GM18873 (cell line): ENCODE measurements around the gene PRR36.
"Not testable (repeated sequence)": the region's sequence is repeated elsewhere in the genome, so short reads cannot be mapped to it uniquely, and the experiment has no call there.

Experiments used
- ATAC-seq: cut with Tn5 transposase; IDR thresholded peaks from one replicate; pipeline ENCODE4 v1.9.1; 2021; ENCODE audit warnings: mild to moderate bottlenecking, moderate library complexity, moderate number of reproducible peaks; ENCODE audit not compliant: unreplicated experiment, low FRiP score

The PRR36 gene

DNA sequence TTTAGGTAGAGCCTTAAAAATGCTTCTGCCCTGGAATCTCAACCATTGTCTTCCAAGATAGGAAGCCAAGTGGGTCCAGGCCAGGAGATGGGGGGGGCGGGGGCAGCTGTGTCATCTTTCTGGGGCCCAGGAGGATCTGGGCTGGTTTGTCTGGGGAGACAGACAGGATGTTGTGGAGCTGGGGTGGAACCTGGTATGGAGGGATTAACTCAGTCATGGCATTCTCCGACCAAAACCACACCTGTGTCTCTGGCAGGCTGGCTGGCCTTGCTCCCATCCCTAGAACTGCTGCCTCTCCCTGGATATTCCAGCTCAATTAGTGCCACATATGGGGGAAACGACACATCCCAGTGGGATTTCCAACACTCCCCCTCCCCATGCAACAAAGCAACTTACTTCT is 26.7 kb upstream of the PRR36 start:
- no peak for ATAC-seq

DNA sequence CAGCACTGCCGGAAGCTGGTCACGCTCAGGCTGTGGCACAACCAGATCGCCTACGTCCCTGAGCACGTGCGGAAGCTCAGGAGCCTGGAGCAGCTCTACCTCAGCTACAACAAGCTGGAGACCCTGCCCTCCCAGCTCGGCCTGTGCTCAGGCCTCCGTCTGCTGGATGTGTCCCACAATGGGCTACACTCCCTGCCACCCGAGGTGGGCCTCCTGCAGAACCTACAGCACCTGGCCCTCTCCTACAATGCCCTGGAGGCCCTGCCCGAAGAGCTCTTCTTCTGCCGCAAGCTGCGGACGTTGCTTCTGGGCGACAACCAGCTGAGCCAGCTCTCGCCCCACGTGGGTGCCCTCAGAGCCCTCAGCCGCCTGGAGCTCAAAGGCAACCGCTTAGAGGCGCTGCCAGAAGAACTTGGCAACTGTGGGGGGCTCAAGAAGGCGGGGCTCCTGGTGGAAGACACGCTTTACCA is 26.2 kb upstream of the PRR36 start:
- ATAC-seq = no peak

DNA sequence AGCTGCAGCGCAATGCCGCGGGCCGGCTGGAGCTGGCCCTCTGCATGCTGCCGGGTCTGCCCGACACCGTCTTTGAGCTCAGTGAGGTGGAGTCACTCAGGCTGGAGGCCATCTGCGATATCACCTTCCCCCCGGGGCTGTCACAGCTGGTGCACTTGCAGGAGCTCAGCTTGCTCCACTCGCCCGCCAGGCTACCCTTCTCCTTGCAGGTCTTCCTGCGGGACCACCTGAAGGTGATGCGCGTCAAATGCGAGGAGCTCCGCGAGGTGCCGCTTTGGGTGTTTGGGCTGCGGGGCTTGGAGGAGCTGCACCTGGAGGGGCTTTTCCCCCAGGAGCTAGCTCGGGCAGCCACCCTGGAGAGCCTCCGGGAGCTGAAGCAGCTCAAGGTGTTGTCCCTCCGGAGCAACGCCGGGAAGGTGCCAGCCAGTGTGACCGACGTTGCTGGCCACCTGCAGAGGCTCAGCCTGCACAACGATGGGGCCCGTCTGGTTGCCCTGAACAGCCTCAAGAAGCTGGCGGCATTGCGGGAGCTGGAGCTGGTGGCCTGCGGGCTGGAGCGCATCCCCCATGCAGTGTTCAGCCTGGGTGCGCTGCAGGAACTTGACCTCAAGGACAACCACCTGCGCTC is 25.7 kb upstream of the PRR36 start:
- ATAC-seq = no peak

DNA sequence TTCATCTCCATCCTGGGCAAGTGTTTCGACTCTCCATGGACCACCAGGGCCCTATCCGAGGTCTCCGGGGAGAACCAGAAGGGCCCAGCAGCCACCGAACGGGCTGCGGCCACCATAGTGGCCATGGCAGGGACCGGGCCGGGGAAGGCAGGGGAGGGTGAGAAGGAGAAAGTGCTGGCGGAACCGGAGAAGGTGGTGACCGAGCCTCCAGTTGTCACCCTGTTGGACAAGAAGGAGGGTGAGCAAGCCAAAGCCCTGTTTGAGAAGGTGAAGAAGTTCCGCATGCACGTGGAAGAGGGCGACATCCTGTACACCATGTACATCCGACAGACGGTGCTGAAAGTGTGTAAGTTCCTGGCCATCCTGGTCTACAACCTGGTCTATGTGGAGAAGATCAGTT is 24.8 kb upstream of the PRR36 start:
- ATAC-seq = no peak

DNA sequence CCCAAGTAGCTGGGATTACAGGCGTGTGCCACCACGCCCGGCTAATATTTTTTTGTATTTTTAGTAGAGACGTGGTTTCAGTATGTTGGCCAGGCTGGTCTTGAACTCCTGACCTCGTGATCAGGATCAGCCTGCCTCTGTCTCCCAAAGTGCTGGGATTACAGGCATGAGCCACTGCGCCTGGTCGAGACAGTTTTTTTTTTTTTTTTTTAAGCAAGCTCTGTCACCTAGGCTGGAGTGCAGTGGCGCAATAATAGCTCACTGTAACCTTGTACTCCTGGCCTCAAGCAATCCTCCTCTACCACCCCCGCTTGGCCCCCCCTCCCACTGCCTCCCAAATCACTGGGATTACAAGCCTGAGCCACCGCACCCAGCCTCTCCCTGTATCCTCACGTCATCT is 23.1 kb upstream of the PRR36 start:
- ATAC-seq = no peak

DNA sequence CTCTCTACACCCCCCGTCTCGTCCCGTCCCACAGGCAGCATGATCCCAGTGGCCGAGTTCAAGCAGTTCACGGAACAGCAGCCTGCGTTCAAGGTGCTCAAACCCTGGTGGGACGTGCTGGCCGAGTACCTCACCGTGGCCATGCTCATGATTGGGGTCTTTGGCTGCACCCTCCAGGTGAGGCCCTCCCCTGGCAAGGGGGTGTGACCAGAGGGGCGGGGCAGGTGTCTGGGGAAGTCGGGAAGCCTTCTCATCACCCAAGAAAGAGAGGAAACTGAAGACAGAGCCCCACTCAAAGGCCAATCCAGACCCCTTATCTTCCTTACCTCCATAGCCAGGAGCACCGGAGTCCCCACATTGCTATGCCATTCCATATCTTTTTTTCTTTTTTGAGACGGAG is 21.4 kb upstream of the PRR36 start:
- ATAC-seq = no peak

DNA sequence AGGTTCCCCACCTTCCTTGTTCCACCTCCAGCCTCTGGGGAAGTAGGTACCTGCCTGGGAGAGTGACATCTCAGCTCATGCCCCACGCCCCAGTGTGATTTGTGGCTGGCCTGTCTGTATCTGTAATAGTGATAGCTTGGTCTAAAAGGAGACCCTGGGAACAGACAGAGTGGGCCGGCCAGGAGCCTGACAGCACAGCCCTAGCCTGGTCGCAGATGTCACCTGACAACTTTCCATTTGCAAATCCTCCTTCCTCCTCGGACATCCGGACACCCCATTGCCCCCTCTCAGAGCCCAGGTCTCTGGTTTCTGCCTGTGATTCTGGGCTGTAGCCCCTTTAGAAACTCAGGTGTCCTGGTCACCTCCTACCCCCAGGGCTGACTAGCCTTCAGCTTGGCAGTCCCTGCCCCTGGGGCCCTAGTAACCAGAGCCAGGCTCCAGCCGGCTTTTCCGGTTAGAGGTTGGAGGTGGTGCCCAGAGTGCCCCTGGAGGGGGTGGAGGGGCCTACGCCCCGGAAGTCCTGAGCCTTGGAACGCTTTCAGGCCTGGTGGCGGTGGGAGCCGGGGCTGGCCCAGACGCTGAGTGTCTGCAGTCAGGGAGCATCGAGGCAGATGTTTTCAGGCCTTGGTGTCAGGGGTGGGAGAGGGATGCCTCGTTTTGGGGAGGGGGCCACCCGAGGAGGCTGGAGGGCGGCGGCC is 20.6 kb upstream of the PRR36 start:
- ATAC-seq = no peak

DNA sequence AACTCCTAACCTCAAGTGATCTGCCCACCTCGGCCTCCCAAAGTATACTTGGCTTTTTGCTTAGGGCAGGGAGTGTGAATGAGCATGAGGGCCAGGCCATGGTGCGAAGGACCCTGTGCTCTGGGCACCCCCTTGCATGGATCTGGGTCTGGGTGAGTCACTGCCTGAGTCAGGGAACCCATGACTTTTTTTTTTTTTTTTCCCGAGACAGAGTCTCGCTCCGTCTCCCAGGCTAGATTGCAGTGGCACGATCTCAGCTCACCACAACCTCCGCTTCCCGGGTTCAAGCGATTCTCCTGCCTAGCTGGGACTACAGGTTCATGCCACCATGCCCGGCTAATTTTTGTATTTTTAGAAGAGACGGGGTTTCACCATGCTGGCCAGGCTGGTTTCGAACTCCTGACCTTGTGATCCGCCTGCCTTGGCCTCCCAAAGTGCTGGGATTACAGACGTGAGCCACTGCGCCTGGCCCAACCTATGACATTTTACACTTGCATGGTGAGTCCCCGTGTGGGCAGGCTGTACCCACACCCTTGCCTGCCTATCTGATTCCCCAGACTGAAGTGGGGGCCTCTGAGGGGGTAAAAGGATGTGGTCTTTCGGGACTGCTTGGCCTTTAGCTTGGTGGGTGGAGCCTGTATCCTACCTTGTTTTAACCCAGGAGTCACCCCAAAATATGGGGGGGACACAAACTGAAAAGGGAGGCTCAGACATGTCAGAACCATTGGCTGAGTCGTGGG is 19.3 kb upstream of the PRR36 start:
- not testable (repeated sequence) for ATAC-seq

DNA sequence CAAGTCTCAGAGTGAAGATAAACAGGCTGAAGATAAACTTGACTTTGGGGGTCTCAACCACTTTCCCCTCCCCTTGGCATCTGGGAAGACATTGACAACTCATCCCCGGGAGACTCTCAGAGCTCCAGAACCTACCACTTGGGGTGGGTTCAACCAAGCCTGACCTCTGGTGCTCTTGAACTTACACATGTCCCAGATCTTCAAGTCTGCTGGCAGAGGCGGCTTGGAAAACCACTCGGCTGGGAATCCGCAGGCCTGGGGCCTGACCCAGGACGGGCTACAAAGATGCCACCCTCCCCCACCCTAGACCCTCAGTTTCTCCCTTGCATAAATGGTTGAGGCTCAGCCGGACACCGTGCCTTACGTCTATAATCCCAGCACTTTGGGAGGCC is 14.6 kb upstream of the PRR36 start:
- no peak for ATAC-seq

DNA sequence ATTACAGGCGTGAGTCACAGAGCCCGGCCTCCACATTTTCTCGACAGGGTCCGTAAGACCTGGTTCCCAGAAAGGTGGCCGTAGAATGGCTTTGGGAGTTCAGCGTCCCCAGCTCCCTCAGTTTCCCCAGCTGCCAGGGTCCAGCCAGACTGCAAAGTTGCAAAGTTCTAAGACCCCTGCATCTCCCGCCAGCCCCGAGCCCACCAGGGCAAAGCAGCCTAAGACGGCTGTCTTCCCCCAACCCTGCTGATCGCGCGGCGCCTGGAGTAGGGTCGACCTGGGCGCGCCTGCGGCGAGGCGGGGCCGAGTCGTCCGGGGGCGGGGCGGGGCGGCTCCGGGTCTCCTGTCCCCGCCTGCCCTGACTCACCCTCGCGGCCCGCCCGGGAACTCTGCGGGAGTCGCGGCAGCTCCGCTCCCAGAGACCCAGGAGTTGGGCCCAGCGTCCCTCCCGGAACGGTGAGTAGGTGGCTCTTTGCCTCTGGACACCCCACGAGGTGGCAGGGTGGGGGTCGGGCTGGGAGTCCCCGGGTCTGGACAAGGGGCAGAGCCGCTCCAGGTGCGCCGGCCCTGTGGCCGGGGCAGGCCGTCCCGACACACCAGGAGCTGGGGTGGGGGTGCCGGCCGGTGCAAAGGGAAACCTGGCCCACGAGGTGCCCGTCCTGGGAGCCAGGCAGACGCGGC is 14.1 kb upstream of the PRR36 start, which contains the start of gene LRRC8E:
Gene LRRC8E (plus strand): TSS at position 366 of the 681 bp plus-strand sequence. CDS start 7,094 bp downstream, outside the sequence.
- no peak for ATAC-seq

DNA sequence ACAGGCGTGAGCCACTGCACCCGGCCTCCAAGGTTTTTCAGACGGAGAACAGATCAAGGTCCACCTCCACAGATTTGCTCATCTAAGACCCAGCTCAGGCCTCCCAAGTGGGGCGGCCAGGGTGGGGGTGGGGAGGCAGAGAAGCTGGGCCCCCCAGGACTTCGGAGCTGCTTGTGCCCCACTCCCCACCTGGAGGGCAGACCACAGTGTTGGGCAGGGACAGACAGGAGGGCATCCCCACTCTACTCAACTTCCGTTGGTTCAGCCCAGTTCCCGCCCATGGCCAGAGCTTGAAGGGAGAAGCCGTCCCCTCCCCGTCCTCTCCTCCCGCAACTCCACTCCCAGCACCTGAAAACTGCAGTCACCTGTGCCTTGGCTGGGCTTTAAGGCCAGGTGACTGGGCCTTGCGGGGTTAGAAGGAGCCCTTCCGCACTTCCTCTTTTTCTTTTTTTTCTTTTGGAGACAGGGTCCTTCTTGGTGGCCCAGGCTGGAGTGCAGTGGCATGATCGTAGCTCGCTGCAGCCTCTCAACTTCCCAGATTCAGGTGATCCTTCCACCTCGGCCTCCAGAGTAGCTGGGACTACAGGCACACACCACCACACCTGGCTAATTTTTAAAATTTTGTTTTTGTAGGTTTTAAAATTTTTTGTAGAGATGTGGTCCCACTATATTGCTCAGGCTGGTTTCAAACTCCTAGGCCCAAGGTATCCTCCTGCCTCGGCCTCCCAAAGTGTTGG is 13.4 kb upstream of the PRR36 start:
- ATAC-seq = no peak

DNA sequence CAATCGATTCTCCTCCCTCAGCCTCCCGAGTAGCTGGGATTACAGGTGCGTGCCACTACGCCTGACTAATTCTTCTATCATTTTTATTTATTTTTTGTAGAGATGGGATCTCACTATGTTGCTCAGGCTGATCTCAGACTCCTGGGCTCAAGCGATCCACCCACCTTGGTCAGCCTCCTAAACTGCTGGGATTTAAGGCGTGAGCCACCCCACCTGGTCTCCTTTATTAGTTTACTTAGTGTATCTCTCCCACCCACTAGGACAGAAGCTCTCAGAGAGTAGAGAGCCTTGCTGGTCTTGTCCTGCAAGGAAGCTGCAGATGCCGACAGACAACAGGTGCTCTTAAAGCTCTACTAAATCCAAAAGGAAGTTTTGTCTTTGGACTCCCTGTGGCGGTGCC is 11.6 kb upstream of the PRR36 start:
- ATAC-seq = no peak

DNA sequence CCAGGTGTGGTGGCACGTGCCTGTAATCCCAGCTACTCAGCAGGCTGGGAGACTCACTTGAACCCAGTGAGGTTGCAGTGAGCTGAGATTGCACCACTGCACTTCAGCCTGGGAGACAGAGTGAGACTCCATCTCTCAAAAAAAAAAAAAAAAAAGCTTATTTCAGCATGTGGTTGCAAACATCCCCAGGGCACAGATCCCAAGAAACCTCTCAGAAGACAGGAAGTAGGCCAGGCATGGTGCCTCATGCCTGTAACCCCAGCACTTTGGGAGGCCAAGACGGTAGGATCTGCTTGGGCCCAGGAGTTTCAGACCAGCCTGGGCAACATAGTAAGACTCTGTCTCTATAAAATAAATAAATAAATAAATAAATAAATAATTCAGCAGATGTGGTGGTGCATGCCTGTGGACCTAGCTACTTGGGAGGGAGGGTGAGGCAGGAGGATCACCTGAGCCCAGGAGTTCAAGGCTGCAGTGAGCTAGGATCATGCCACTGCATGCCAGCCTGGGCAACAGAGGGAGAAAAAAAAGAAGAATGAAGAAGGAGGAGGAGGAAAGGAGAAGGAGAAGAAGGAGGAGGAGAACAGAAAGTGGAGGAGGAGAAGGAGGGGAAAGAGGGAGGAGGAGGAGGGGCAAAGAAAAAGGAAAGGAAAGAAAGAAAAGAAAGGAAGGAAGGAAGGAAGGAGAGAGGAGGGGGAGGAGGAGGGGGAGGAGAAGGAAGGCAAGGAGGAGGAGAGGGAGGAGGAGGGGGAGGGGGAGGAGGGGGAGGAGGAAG is 9.8 kb upstream of the PRR36 start:
- ATAC-seq = no peak

DNA sequence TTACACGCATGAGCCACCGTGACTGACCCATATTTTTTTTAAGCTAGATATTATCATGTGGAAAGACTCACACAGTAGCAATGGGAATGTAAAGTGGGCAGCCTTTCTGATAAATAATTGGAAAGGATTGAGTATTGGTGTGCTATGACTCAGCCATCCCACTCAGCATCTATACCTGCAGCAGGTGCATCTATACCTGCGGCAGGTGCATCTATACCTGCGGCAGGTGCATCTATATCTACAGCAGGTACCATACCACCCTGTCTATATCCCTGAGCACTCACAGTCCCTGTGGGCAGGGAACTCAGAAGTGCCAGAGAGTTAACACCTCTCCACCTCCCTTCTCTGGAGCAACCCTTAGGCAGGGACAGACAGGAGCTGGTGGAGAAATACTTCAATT is 8.9 kb upstream of the PRR36 start:
- ATAC-seq = no peak

DNA sequence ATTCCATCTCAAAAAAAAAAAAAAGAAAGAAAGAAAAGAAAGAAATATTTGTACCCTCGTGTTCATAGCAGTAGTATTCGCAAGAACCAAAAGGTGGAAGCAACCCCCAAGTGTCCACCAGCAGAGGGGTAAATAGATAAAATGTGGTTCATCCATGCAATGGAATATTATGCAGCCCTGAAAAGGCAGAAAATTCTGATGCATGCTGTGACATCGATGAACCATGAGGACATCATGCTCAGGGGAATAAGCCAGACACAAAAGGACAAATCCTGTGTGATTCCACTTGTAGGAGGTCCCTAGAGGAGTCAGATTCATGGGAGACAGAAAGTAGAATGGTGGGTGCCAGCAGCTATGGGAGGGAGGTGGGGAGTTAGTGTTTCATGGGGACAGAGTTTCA is 7.7 kb upstream of the PRR36 start:
- ATAC-seq = no peak

DNA sequence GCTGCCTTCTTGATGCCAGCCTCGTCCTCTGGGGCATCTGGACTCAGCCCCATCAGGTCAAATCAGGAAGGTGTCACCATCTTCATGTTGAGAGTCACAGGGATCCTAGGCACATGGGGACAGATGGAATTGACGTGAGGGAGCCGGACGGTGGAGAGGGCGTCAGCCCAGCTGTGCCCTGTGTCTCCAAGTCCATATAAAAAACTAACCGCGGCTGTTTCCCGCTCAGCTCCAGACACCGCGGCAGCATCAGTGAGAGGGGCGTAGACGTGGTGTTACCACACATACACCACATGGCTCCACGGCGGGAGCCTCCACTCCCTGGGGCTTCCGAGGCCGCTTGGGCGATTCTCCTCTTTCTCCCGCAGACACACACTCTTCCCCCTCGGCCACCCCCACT is 5.6 kb upstream of the PRR36 start:
- ATAC-seq = no peak

DNA sequence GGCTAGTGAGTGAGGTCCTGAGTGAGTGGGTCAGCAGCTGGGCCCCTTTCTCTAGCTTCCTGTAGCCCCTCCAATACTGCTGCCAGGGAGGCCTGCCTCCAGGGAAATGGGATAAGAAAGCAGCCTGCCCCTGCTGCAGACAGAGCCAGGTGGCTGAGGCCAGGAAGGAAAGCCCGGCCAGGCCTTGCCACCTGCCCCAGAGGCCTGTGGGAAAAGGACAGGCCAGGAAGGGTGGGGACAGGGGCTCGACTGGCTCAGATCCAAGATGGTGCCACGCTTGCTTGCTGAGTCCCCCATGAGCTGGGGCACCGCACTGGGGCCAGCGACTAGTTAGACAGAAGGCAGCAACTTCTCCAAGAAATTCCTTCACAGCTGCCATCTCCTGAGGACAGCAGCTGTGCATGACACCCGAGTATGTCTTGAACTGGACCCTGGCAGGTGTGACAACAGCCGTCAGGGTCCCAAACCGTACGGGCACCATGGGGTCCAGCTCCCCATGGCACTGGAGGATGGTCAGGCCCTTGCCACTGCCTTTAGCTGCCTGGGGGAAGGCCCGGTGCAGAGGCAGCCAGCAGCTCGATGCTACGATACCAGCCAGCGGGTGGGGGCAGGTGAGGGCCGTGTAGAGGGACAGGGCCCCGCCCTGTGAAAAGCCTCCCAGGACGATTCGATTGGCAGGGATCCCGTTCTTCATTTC is 5.1 kb upstream of the PRR36 start:
- ATAC-seq = no peak

DNA sequence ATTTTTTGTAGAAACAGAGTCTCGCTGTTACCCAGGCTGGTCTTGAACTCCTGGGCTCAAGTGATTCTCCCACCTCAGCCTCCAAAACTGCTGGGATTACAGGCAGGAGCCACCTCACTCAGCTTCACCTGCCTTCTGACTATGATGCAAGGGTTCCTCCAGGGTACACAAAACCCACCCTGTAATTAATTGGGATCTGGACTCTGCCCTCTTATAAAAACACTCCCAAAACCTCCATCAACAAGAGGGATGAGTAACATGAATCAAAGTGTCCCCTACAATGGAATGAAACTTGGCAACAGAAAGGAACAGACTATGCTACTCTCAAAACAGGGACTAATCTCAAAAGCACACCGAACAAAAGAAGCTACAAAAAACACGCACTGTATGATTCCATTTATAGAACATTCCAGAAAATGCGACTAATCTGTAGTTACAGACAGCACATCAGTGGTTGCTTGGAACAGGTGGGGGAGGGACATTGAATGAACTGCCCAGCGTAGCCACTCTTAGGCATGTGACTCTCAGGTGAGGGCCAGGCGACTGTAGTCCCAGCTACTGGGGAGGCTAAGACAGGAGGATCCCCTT is 3.2 kb upstream of the PRR36 start:
- ATAC-seq = no peak

DNA sequence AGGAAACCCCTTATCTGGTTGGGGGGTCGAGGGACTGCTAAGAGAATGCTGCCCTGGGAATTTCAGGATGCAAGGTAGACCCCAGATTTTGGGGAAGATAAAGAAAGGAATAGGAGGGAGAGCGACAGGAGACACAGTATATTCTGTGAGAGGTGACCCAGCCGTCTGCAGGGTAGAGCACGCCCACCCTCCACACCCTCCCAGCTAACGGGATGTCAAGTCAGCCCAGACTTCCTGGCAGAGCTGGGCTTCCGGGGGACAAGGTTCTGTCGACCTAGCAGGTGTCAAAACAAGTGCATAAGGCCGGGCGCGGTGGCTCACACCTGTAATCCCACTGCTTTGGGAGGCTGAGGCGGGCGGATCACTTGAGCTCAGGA is 695 bp upstream of the PRR36 start:
- no peak for ATAC-seq
